Activated T-cell treated with anti-CD3 and anti-CD28 coated beads, Interleukin-2, amount 50 U/mL, for 4 hours (primary cell): ENCODE results near the gene HPD. TPM values are rescaled to one million over a fixed set of nuclear protein-coding genes. Genes with fewer than 3 reads are reported as not detected.

Experiments used
- ATAC-seq, 2 donors: fragments of 200-7000 bp; cut with Tn5 transposase; one replicate each; pipeline ENCODE4 v1.10.0; 2021
- DNase-seq: peaks from one replicate; pipeline ENCODE4 v3.0.0-alpha.2; 2020
- H3K27me3 Mint-ChIP-seq: one replicate; pipeline ENCODE4 v1.8.0; 2021; ENCODE audit warnings: low read depth, mixed read lengths
- H3K36me3 Mint-ChIP-seq: one replicate; pipeline ENCODE4 v1.8.0; 2022; ENCODE audit warnings: mixed read lengths; ENCODE audit not compliant: insufficient read depth
- H3K4me1 Mint-ChIP-seq: one replicate; pipeline ENCODE4 v1.8.0; 2021; ENCODE audit warnings: low read depth, mixed read lengths
- H3K4me3 Mint-ChIP-seq: one replicate; pipeline ENCODE4 v1.8.0; 2021; ENCODE audit warnings: mild to moderate bottlenecking, moderate library complexity, mixed read lengths
- H3K9me3 Mint-ChIP-seq: one replicate; pipeline ENCODE4 v1.8.0; 2021; ENCODE audit warnings: mixed read lengths
- total RNA-seq, 3 donors: library from RNA; stranded (reverse); gene quantifications; one replicate each; pipeline ENCODE4 v1.2.1, GENCODE V29; 2021

The HPD gene
- total RNA-seq, 3 donors from 2014 or later = 0.20 to 0.27 (median 0.26) TPM

GRCh38 chr12:121813951-121814350 is 44.7 kb downstream of the HPD start:
- DNase-seq = no peak
- ATAC-seq = no peak
- Mint-ChIP-seq H3K27me3 (no peaks in the 10 kb centered on the region), H3K4me1 (peaks cover 32% of the 10 kb centered on the region), H3K4me3 (no peak overlapping the region), H3K9me3 (no peaks in the 10 kb centered on the region), H3K36me3 (peaks cover 26% of the 10 kb centered on the region)

- H3K9me3 Mint-ChIP-seq = no peaks in the 10 kb centered on the region
- H3K36me3 Mint-ChIP-seq = peaks cover 31% of the 10 kb centered on the region
- peak overlapping the region; percentile 82 for H3K4me3 Mint-ChIP-seq
- no peak for ATAC-seq
- no peak for DNase-seq
- peaks cover 36% of the 10 kb centered on the region for H3K4me1 Mint-ChIP-seq
- no peaks in the 10 kb centered on the region for H3K27me3 Mint-ChIP-seq
Observed at GRCh38 chr12:121812921-121813896, 45.5 kb downstream of the HPD start.

GRCh38 chr12:121812320-121812871 is 46.3 kb downstream of the HPD start:
- ATAC-seq (peak; percentile 61 to 70), DNase-seq (no peak)
- peaks cover 30% of the 10 kb centered on the region for H3K36me3 Mint-ChIP-seq
- H3K4me3 Mint-ChIP-seq = peak overlapping the region; percentile 82
- no peaks in the 10 kb centered on the region for H3K9me3 Mint-ChIP-seq
- no peaks in the 10 kb centered on the region for H3K27me3 Mint-ChIP-seq
- peaks cover 41% of the 10 kb centered on the region for H3K4me1 Mint-ChIP-seq

- peaks cover 30% of the 10 kb centered on the region for H3K36me3 Mint-ChIP-seq
- H3K27me3 Mint-ChIP-seq = no peaks in the 10 kb centered on the region
- DNase-seq (peak; percentile 66), ATAC-seq (peak; percentile 86 to 87)
- peak overlapping the region; percentile 82 for H3K4me3 Mint-ChIP-seq
- no peaks in the 10 kb centered on the region for H3K9me3 Mint-ChIP-seq
- H3K4me1 Mint-ChIP-seq = peaks cover 47% of the 10 kb centered on the region
Observed at GRCh38 chr12:121811434-121812319, 47.0 kb downstream of the HPD start.

- peaks cover 25% of the 10 kb centered on the region for H3K36me3 Mint-ChIP-seq
- no peak for DNase-seq
- no peaks in the 10 kb centered on the region for H3K27me3 Mint-ChIP-seq
- H3K9me3 Mint-ChIP-seq = no peaks in the 10 kb centered on the region
- peaks cover 54% of the 10 kb centered on the region for H3K4me1 Mint-ChIP-seq
- ATAC-seq = no peak
- H3K4me3 Mint-ChIP-seq = peak overlapping the region; percentile 82
Observed at GRCh38 chr12:121810833-121811433, 47.7 kb downstream of the HPD start.

- H3K36me3 Mint-ChIP-seq = peaks cover 25% of the 10 kb centered on the region
- no peaks in the 10 kb centered on the region for H3K27me3 Mint-ChIP-seq
Observed at GRCh38 chr12:121810234-121810817, 48.3 kb downstream of the HPD start.

GRCh38 chr12:121809712-121810116 is 48.9 kb downstream of the HPD start:
- Mint-ChIP-seq H3K36me3 (peaks cover 25% of the 10 kb centered on the region), H3K27me3 (no peaks in the 10 kb centered on the region), H3K4me1 (peaks cover 59% of the 10 kb centered on the region), H3K9me3 (no peaks in the 10 kb centered on the region), H3K4me3 (no peak overlapping the region)
- DNase-seq (no peak), ATAC-seq (no peak)

More at GRCh38 chr12:121810234-121810817, 48.3 kb downstream of the HPD start:
- no peak for DNase-seq
- ATAC-seq = no peak
- H3K4me1 Mint-ChIP-seq = peaks cover 58% of the 10 kb centered on the region
- H3K9me3 Mint-ChIP-seq = no peaks in the 10 kb centered on the region
- H3K4me3 Mint-ChIP-seq = no peak overlapping the region

- DNase-seq (no peak), ATAC-seq (no peak)
- H3K4me3 Mint-ChIP-seq = no peak overlapping the region
- no peaks in the 10 kb centered on the region for H3K27me3 Mint-ChIP-seq
- H3K9me3 Mint-ChIP-seq = no peaks in the 10 kb centered on the region
- H3K4me1 Mint-ChIP-seq = peaks cover 57% of the 10 kb centered on the region
- H3K36me3 Mint-ChIP-seq = peaks cover 24% of the 10 kb centered on the region
Observed at GRCh38 chr12:121808623-121809022, 50.0 kb downstream of the HPD start.

- H3K4me3 Mint-ChIP-seq = peak overlapping the region; percentile 26
- no peaks in the 10 kb centered on the region for H3K9me3 Mint-ChIP-seq
- peaks cover 49% of the 10 kb centered on the region for H3K4me1 Mint-ChIP-seq
- ATAC-seq (no peak), DNase-seq (no peak)
- H3K27me3 Mint-ChIP-seq = no peaks in the 10 kb centered on the region
- peaks cover 21% of the 10 kb centered on the region for H3K36me3 Mint-ChIP-seq
Observed at GRCh38 chr12:121807642-121808347, 50.9 kb downstream of the HPD start.

GRCh38 chr12:121806546-121807423 is 51.9 kb downstream of the HPD start:
- Mint-ChIP-seq H3K9me3 (no peaks in the 10 kb centered on the region), H3K27me3 (no peaks in the 10 kb centered on the region), H3K4me3 (peak overlapping the region; percentile 96), H3K36me3 (peaks cover 21% of the 10 kb centered on the region), H3K4me1 (peaks cover 47% of the 10 kb centered on the region)
- no peak for DNase-seq
- ATAC-seq = no peak

- Mint-ChIP-seq H3K4me1 (peaks cover 41% of the 10 kb centered on the region), H3K9me3 (no peaks in the 10 kb centered on the region), H3K27me3 (no peaks in the 10 kb centered on the region), H3K36me3 (peaks cover 20% of the 10 kb centered on the region), H3K4me3 (peak overlapping the region; percentile 96)
- DNase-seq (no peak), ATAC-seq (no peak)
Observed at GRCh38 chr12:121806009-121806545, 52.6 kb downstream of the HPD start.
